Psoas muscle (tissue), 8 donors: Measurements from ENCODE around the gene CDHR3. TPM values are rescaled to one million over a fixed set of nuclear protein-coding genes. Genes with fewer than 3 reads are reported as not detected.

Experiments
- ATAC-seq, 4 donors: fragments of 200-7000 bp; cut with Tn5 transposase; one replicate each; pipeline ENCODE4 v1.9.1; 2020; ENCODE audit warnings: moderate library complexity in 3 of 4, mild to moderate bottlenecking in 2 of 4
- DNase-seq, 2 donors: peaks; one replicate each; pipeline ENCODE4 v3.0.0-alpha.2; 2020
- H3K27ac ChIP-seq: fragments of 200-600 bp; one replicate; pipeline ENCODE4 v1.8.0; 2022
- H3K27me3 ChIP-seq, 3 donors: fragments of 200-600 bp in 1 of 3; one replicate each; pipeline versions ENCODE4 v1.6.1 to v1.8.0; 2013 to 2022; ENCODE audit warnings: low read length in 2 of 3, mild to moderate bottlenecking in 2 of 3, moderate library complexity in 1 of 3; ENCODE audit not compliant: insufficient read depth in 3 of 3
- H3K36me3 ChIP-seq, 2 donors: fragments of 200-600 bp in 1 of 2; one replicate each; pipeline versions ENCODE4 v1.6.1 to v1.8.0; 2013 to 2022; ENCODE audit warnings: low read depth in 1 of 2, mild to moderate bottlenecking in 1 of 2, moderate library complexity in 1 of 2; ENCODE audit not compliant: insufficient read depth in 1 of 2
- H3K4me1 ChIP-seq: fragments of 200-600 bp; one replicate; pipeline ENCODE4 v1.8.0; 2022
- H3K4me3 ChIP-seq: fragments of 200-600 bp; one replicate; pipeline ENCODE4 v1.8.0; 2022; ENCODE audit warnings: mild to moderate bottlenecking
- H3K9me3 ChIP-seq: fragments of 200-600 bp; one replicate; pipeline ENCODE4 v1.8.0; 2022
- CTCF ChIP-seq: fragments of 200-600 bp; IDR thresholded peaks from one replicate; pipeline ENCODE4 v1.8.0; 2022; ENCODE audit warnings: antibody characterized with exemption
- WGBS, 3 donors: extraction: QIAGEN DNeasy Blood & Tissue Kit; methylation state at CpG; one replicate each; pipeline versions ENCODE4 v1.1.6 to v1.1.7; 2013; 5-methylcytosine and 5-hydroxymethylcytosine counted together
- intact Hi-C, 2 donors: fragments of 100-400 bp; cut with DNase I; formaldehyde crosslinking; loops; one replicate each; pipeline versions ENCODE4 v1.11.0 to v1.14.2; 2022
- polyA plus RNA-seq, 3 donors: library from polyadenylated mRNA; stranded (reverse); fragments of 200-250 nt; gene quantifications; one replicate each; pipeline ENCODE4 v1.2.3, GENCODE V29; 2013
- total RNA-seq, 4 donors: library from RNA; stranded (reverse); fragmentation: NEBNext Ultra II Directional in 2 of 4; extraction: Animal tissue kit (Norgen Biotek cat#: 25700) in 2 of 4; gene quantifications; one replicate each; pipeline versions ENCODE4 v1.2.1 to v1.2.4, GENCODE V29; 2021 to 2023
- donor health status: healthy with polysubstance abuse.
- donor health status: DM: no; HTN: no; CAD: no; lungs with moderate emphysema.
- donor health status: Bipolar disorder and iron deficiency.
- donor health status: healthy.
- donor health status: DM: yes; HTN: yes; CAD: no.
- donor health status: DM: no; HTN: no; CAD: no.
- donor health status: DM: no; HTN: no; CAD: no.
- donor health status: DM: yes; HTN: yes; CAD: no.

The CDHR3 gene
- total and polyA plus RNA-seq, 7 donors = 0.30 to 1.7 (median 0.44) TPM

DNA sequence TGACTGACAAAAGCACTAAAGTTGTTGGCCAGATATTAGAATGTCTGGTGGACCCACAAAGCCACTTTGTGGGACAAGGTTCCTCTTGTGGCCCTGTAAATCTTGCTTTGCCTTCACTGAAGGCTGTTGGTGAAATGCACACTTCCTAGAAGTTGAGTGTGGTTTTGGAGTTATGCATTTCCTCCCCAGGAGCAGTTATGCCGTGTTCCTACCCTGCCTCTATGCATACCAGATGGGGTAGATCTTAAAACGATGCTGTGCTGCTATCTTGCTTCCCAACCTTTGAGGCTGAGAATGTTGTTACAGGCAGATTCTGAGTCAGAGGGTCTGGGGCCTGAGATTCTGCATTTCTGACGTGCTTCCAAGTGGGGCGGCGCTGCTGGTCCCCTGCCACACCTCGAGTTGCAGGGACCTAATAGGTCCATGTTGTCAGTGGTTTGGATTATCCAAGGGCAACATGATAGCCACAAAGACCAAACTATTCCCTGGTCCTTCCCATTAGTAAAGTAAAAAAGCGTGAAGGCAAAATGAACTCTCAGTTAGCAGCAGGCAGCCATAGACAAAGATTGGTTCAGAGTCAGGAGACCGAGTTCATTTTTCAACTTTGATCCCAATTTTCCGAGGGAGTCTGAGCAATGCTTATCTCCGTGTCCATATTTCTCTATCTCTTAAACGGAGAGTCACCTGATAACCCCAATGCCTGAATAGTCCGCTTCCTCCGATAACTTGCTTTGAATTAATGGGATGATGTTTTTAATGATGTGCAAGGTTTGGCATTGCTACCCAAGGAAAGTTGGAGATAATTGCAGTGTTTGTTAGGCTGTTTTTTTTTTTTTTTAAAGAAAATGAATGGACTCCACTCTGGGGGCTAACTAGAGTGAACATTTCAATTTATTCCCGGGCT is 55.8 kb downstream of the CDHR3 start:
- intact Hi-C loops = no loop called here
- H3K27me3 ChIP-seq = no peaks in the 10 kb centered on the region
- ATAC-seq (no peak), DNase-seq (no peak)
- H3K4me1 ChIP-seq = no peaks in the 10 kb centered on the region
- no peak for TF ChIP-seq CTCF
- no peak overlapping the region for H3K27ac ChIP-seq
- H3K9me3 ChIP-seq = no peaks in the 10 kb centered on the region
- H3K36me3 ChIP-seq = no peaks in the 10 kb centered on the region
- no peak overlapping the region for H3K4me3 ChIP-seq
- WGBS, 3 donors = 88 to 90% (median 89%) methylated on average over 14 of the region's 14 CpGs

DNA sequence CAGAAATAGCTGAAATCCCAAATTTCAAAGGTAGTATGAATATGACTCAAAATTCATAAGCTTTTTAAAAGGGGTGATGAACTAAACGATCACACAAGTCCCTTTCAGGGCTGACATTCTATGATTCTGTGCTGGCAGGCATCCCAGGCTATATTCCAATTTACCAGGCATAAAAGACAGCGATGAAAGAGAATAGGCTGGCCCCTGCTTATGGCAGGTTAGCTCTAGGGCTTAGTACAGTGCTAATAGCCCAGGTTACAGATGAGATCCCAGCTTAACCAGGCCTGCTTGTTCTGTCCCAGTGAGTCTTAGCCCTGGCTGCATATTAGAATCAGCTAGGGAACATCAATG is 56.4 kb downstream of the CDHR3 start:
- WGBS, 3 donors = 84 to 85% (median 84%) methylated on average over 2 of the region's 2 CpGs
- Histone ChIP-seq H3K27me3 (no peaks in the 10 kb centered on the region), H3K4me3 (no peak overlapping the region), H3K4me1 (no peaks in the 10 kb centered on the region), H3K36me3 (no peaks in the 10 kb centered on the region), H3K9me3 (no peaks in the 10 kb centered on the region), H3K27ac (no peak overlapping the region)
- no peak for DNase-seq
- TF ChIP-seq CTCF = no peak
- intact Hi-C loops = no loop called here
- ATAC-seq = no peak

DNA sequence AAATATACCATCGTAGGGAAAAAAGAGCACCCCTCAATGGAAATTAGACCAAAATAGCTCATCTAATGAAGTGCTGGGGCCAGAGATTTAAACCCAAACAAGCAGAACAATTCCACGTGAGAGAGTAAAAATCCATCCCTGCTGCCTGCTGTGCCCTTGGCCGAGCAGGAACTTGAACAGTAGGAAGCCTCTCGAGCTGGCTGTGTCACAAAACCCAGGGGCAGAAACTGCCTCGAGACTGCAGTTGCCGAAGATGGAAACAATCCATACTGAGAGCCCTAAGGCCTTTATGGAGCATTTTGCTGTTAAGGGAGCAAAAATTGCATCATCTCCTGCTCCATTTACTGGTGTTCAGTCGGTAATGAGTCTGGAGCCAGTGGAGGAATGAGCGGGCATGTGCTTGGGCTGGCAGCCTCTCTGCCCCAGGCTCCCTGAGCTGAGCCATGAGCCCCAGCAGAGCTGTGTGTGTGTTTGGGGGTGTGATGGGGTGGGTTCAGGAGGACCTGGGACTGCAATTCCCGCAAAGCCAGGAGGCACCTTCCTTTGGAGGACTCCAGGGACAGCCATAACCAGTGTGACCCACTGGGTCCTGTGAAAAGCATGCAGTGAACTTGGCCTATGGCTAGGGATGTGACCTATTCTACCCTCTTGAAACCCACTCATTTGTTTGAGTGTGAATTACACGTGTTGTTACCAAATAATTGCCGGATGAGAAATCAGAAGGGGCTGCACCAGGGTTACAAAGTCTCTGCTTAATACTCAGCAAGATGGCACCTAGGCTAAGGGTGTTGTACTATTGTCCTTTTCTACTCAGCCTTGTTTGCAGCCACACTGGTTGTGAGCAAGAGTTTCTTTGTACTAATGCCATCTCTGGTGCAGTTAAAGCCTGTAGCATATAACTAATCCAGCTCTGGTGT is 58.3 kb downstream of the CDHR3 start:
- intact Hi-C loops = no loop called here
- H3K36me3 ChIP-seq = no peaks in the 10 kb centered on the region
- H3K27ac ChIP-seq = no peak overlapping the region
- DNase-seq (no peak), ATAC-seq (no peak)
- H3K27me3 ChIP-seq = no peaks in the 10 kb centered on the region
- 57 to 62% (median 60%) methylated on average over 11 of the region's 11 CpGs for WGBS, 3 donors
- no peak for TF ChIP-seq CTCF
- no peak overlapping the region for H3K4me3 ChIP-seq
- H3K4me1 ChIP-seq = no peaks in the 10 kb centered on the region
- no peaks in the 10 kb centered on the region for H3K9me3 ChIP-seq

DNA sequence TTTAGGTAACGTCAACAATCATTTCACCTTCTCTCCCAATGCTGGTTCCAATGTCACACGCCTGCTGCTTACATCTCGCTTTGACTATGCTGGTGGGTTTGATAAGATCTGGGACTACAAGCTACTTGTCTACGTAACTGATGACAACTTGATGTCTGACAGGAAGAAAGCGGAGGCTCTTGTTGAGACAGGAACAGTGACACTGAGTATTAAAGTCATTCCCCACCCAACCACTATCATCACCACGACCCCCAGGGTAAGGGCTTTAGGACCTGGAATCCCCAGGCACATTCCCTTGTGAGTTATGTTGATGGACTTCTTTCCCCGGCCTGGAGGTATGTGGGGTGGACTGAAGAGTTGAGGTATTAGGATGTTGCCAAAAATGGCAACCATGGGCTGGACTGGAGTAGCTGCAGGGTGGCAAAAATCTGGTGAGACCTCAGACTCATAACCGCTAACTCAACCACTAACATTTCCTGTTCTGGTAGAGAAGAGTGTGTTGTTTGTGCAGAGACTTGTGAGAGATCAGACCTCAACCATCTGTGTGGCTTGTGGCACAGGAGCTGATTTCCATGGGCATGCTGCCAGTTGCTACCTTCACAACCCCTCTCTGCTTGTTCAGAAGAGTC is 59.2 kb downstream of the CDHR3 start:
- Histone ChIP-seq H3K4me3 (no peak overlapping the region), H3K9me3 (no peaks in the 10 kb centered on the region), H3K27me3 (no peaks in the 10 kb centered on the region), H3K36me3 (no peaks in the 10 kb centered on the region), H3K4me1 (no peaks in the 10 kb centered on the region), H3K27ac (no peak overlapping the region)
- WGBS, 3 donors = 92% methylated on average over 8 of the region's 8 CpGs
- no peak for DNase-seq
- intact Hi-C loops = no loop called here
- no peak for ATAC-seq
- TF ChIP-seq CTCF = no peak
